ENCODE data around the gene NME7. TPM values are rescaled to one million over a fixed set of nuclear protein-coding genes. Genes with fewer than 3 reads are reported as not detected.

NME7 gene
- total RNA-seq, 1 donor from 2014 or later: 14.5 TPM

GRCh38 chr1:169161496-169162194 lies 206.0 kb downstream of the NME7 start:
- peaks cover 4% of the 10 kb centered on the region for H3K4me1 Mint-ChIP-seq
- intact Hi-C loops (cut with micrococcal nuclease): no loop called here
- POLR2A ChIA-PET: no interaction called here

GRCh38 chr1:169160845-169161495 lies 206.6 kb downstream of the NME7 start:
- Mint-ChIP-seq H3K27ac (no peak overlapping the region), H3K27me3 (no peaks in the 10 kb centered on the region), H3K9me3 (no peaks in the 10 kb centered on the region), H3K4me3 (no peak overlapping the region), H3K36me3 (ENCODE audit: low read depth) (no peaks in the 10 kb centered on the region), H3K4me1 (peaks cover 4% of the 10 kb centered on the region)
- no peak for DNase-seq
- ChIA-PET POLR2A (no interaction called here), CTCF (no interaction called here)
- no peak for TF ChIP-seq CTCF (IDR thresholded peaks at IDR 0.05)
- intact Hi-C loops (cut with micrococcal nuclease): no loop called here
- no peak for ATAC-seq (ENCODE audit: low read depth)

More at GRCh38 chr1:169161496-169162194, 206.0 kb downstream of the NME7 start:
- H3K36me3 Mint-ChIP-seq (ENCODE audit: low read depth): no peaks in the 10 kb centered on the region
- CTCF ChIA-PET: no interaction called here
- H3K27ac Mint-ChIP-seq: no peak overlapping the region
- TF ChIP-seq CTCF (IDR thresholded peaks at IDR 0.05): no peak
- DNase-seq (no peak), ATAC-seq (ENCODE audit: low read depth) (peak; percentile 64)
- H3K27me3 Mint-ChIP-seq: no peaks in the 10 kb centered on the region
- H3K9me3 Mint-ChIP-seq: no peaks in the 10 kb centered on the region
- no peak overlapping the region for H3K4me3 Mint-ChIP-seq

GRCh38 chr1:169156580-169156979 lies 211.0 kb downstream of the NME7 start:
- Mint-ChIP-seq H3K9me3 (no peaks in the 10 kb centered on the region), H3K27ac (no peak overlapping the region), H3K4me1 (no peaks in the 10 kb centered on the region), H3K36me3 (ENCODE audit: low read depth) (no peaks in the 10 kb centered on the region), H3K27me3 (no peaks in the 10 kb centered on the region), H3K4me3 (no peak overlapping the region)
- ATAC-seq (ENCODE audit: low read depth): no peak
- intact Hi-C loops (cut with micrococcal nuclease): no loop called here
- CTCF ChIA-PET: no interaction called here
- POLR2A ChIA-PET: no interaction called here
- no peak for TF ChIP-seq CTCF (IDR thresholded peaks at IDR 0.05)
- no peak for DNase-seq

GRCh38 chr1:169155675-169156074 lies 211.9 kb downstream of the NME7 start:
- ATAC-seq (ENCODE audit: low read depth) (no peak), DNase-seq (no peak)
- ChIA-PET POLR2A (no interaction called here), CTCF (no interaction called here)
- Mint-ChIP-seq H3K27ac (no peak overlapping the region), H3K36me3 (ENCODE audit: low read depth) (no peaks in the 10 kb centered on the region), H3K4me1 (no peaks in the 10 kb centered on the region), H3K9me3 (no peaks in the 10 kb centered on the region), H3K27me3 (no peaks in the 10 kb centered on the region), H3K4me3 (no peak overlapping the region)
- no peak for TF ChIP-seq CTCF (IDR thresholded peaks at IDR 0.05)
- intact Hi-C loops (cut with micrococcal nuclease): no loop called here

- ATAC-seq (ENCODE audit: low read depth) (no peak), DNase-seq (no peak)
- H3K27ac Mint-ChIP-seq: no peak overlapping the region
- intact Hi-C loops (cut with micrococcal nuclease): no loop called here
- ChIA-PET POLR2A (no interaction called here), CTCF (no interaction called here)
- no peak for TF ChIP-seq CTCF (IDR thresholded peaks at IDR 0.05)
- H3K36me3 Mint-ChIP-seq (ENCODE audit: low read depth): no peaks in the 10 kb centered on the region
- H3K9me3 Mint-ChIP-seq: no peaks in the 10 kb centered on the region
- H3K27me3 Mint-ChIP-seq: no peaks in the 10 kb centered on the region
- no peaks in the 10 kb centered on the region for H3K4me1 Mint-ChIP-seq
- no peak overlapping the region for H3K4me3 Mint-ChIP-seq
Observed at GRCh38 chr1:169151338-169151837, 216.2 kb downstream of the NME7 start.

Data from activated B cell treated with CpG ODN at 0.5 μM for 24 hours (primary cell).